WTC11 (cell line): ENCODE results near the gene QRICH2. TPM values are rescaled to one million over a fixed set of nuclear protein-coding genes. Genes with fewer than 3 reads are reported as not detected.

Experiments
- ATAC-seq: fragments of 200-7000 bp; cut with Tn5 transposase; 2 replicates; pipeline ENCODE4 v1.10.0; 2021; ENCODE audit warnings: mild to moderate bottlenecking, moderate library complexity
- CTCF ChIA-PET: fragments of 300-600 bp; sonication (Branson Sonifier 250); formaldehyde crosslinking; loops from one replicate; lab custom pipeline; 2021; ENCODE audit warnings: antibody characterized with exemption; lab: Charles Lee
- POLR2A ChIA-PET: fragments of 350-600 bp; sonication (Branson Sonifier 250); formaldehyde crosslinking; loops from one replicate; lab custom pipeline; 2021; ENCODE audit warnings: antibody characterized with exemption; lab: Charles Lee
- DNase-seq: peaks from one replicate; pipeline ENCODE4 v3.0.0; 2021; ENCODE audit warnings: low spot score
- H3K27ac Mint-ChIP-seq: 2 replicates; pipeline ENCODE4 v1.8.0; 2021; ENCODE audit warnings: mixed read lengths
- H3K27me3 Mint-ChIP-seq: 2 replicates; pipeline ENCODE4 v1.8.0; 2021; ENCODE audit warnings: low read depth, mild to moderate bottlenecking, moderate library complexity, mixed read lengths
- H3K36me3 Mint-ChIP-seq: 2 replicates; pipeline ENCODE4 v1.8.0; 2021; ENCODE audit warnings: mixed read lengths
- H3K4me1 Mint-ChIP-seq: 2 replicates; pipeline ENCODE4 v1.8.0; 2022; ENCODE audit warnings: mixed read lengths
- H3K4me3 Mint-ChIP-seq: 2 replicates; pipeline ENCODE4 v1.8.0; 2021; ENCODE audit warnings: mild to moderate bottlenecking, moderate library complexity, mixed read lengths
- H3K9me3 Mint-ChIP-seq: 2 replicates; pipeline ENCODE4 v1.8.0; 2021; ENCODE audit warnings: mixed read lengths
- GABPB1 ChIP-seq: sonication (generic); formaldehyde crosslinking; IDR thresholded peaks from 2 replicates; pipeline ENCODE4 v1.8.1; 2023; ENCODE audit warnings: mild to moderate bottlenecking, missing genetic modification reagents
- NR2C2 ChIP-seq: sonication (generic); formaldehyde crosslinking; IDR thresholded peaks from 2 replicates; pipeline ENCODE4 v1.8.0; 2022; ENCODE audit warnings: mild to moderate bottlenecking, missing genetic modification reagents
- RELA ChIP-seq: sonication (generic); formaldehyde crosslinking; IDR thresholded peaks from 2 replicates; pipeline ENCODE4 v1.8.1; 2022; ENCODE audit warnings: missing genetic modification reagents, mild to moderate bottlenecking, borderline replicate concordance
- TEAD1 ChIP-seq: sonication (generic); formaldehyde crosslinking; IDR thresholded peaks from 2 replicates; pipeline ENCODE4 v1.8.0; 2022; ENCODE audit warnings: mild to moderate bottlenecking, missing genetic modification reagents
- TEAD4 ChIP-seq: sonication (generic); formaldehyde crosslinking; IDR thresholded peaks from 2 replicates; pipeline ENCODE4 v1.8.0; 2022; ENCODE audit warnings: mild to moderate bottlenecking, missing genetic modification reagents
- TP53 ChIP-seq: sonication (generic); formaldehyde crosslinking; IDR thresholded peaks from 2 replicates; pipeline ENCODE4 v1.8.1; 2023; ENCODE audit warnings: mild to moderate bottlenecking, missing genetic modification reagents
- ZNF671 ChIP-seq: fragments of 250-450 bp; sonication (Bioruptor Pico); IDR thresholded peaks from 2 replicates; pipeline ENCODE4 v1.8.0; 2021; ENCODE audit warnings: mild to moderate bottlenecking
- total RNA-seq: library from RNA; stranded (reverse); gene quantifications from 3 replicates; pipeline ENCODE4 v1.2.3, GENCODE V29; 2021
- TF ChIP-seq, protein P1 (sequence below): fragments of 250-450 bp; sonication (Bioruptor Pico); IDR thresholded peaks from 2 replicates; pipeline ENCODE4 v1.8.0; 2021; ENCODE audit warnings: mild to moderate bottlenecking
- TF ChIP-seq, protein P2 (sequence below): sonication (generic); formaldehyde crosslinking; conservative IDR thresholded peaks from 2 replicates; pipeline ENCODE4 v1.8.1; 2023; ENCODE audit warnings: mild to moderate bottlenecking, low read depth, missing genetic modification reagents, moderate library complexity
- TF ChIP-seq, protein P3 (sequence below): fragments of 250-450 bp; sonication (Bioruptor Pico); IDR thresholded peaks from 2 replicates; pipeline ENCODE4 v1.9.0; 2021; ENCODE audit warnings: mild to moderate bottlenecking

The QRICH2 gene
- total RNA-seq, 1 experiment from 2014 or later = 1.5 TPM

DNA sequence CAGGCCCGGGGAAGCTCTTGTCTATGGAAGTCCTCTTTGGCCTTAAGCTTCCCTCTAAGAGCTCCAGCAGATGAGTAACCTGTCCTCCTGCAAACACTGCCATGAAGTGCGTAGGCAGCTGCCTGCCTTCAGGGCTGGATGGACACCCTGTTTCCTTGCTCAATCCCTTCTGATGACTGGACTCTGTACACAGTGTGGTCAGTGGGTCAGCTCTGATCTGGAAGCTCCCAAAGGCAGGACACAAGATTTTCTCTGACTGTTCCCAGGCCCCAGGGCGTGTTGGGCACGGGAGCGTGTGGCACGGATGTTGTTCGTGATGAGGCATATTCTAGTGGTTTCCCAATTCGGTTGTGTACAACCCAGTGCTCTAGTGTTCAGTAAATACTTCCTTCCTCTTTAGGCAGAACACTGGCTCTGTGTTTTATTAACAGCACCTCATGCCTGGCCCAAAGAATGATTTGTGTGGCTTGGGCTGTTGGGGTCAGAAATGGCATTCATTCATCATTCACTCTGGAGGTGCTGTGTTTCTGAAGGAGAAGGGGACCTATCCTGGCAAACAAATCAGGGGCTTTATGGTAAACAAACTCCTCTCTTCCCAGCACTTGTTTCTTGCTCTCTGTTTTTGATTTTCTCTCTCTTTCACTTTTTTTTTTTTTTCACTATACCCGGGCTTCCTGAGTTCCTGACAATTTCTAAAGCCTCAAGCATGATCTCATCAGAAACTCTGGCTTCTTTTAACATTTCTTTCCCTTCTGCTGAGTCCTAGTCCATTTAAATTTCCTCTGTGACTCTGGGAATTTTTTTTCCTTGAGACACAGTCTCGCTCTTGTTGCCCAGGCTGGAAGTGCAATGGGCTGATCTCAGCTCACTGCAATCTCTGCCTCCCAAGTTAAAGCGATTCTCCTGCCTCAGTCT, 55.8 kb downstream of the QRICH2 start:
- ATAC-seq (no peak), DNase-seq (no peak)
- Mint-ChIP-seq H3K4me3 (no peak overlapping the region), H3K27me3 (no peaks in the 10 kb centered on the region), H3K27ac (no peak overlapping the region), H3K36me3 (no peaks in the 10 kb centered on the region), H3K9me3 (peaks cover 5% of the 10 kb centered on the region), H3K4me1 (peaks cover 4% of the 10 kb centered on the region; the same call in 1 of the 2 replicates)
- TF ChIP-seq, protein P1, sequence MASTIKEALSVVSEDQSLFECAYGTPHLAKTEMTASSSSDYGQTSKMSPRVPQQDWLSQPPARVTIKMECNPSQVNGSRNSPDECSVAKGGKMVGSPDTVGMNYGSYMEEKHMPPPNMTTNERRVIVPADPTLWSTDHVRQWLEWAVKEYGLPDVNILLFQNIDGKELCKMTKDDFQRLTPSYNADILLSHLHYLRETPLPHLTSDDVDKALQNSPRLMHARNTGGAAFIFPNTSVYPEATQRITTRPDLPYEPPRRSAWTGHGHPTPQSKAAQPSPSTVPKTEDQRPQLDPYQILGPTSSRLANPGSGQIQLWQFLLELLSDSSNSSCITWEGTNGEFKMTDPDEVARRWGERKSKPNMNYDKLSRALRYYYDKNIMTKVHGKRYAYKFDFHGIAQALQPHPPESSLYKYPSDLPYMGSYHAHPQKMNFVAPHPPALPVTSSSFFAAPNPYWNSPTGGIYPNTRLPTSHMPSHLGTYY = no peak
- TF ChIP-seq, protein P2, sequence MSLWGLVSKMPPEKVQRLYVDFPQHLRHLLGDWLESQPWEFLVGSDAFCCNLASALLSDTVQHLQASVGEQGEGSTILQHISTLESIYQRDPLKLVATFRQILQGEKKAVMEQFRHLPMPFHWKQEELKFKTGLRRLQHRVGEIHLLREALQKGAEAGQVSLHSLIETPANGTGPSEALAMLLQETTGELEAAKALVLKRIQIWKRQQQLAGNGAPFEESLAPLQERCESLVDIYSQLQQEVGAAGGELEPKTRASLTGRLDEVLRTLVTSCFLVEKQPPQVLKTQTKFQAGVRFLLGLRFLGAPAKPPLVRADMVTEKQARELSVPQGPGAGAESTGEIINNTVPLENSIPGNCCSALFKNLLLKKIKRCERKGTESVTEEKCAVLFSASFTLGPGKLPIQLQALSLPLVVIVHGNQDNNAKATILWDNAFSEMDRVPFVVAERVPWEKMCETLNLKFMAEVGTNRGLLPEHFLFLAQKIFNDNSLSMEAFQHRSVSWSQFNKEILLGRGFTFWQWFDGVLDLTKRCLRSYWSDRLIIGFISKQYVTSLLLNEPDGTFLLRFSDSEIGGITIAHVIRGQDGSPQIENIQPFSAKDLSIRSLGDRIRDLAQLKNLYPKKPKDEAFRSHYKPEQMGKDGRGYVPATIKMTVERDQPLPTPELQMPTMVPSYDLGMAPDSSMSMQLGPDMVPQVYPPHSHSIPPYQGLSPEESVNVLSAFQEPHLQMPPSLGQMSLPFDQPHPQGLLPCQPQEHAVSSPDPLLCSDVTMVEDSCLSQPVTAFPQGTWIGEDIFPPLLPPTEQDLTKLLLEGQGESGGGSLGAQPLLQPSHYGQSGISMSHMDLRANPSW (CRISPR knock-in tag) = no peak
- TF ChIP-seq GABPB1 (CRISPR knock-in tag) = peak; percentile 84
- CTCF ChIA-PET = interaction anchor here (0.7 to 2.0 kb wide), 2 partner anchors 28 to 71 kb away, joined by 3 to 14 read pairs; no protein-coding TSS in a partner anchor
- POLR2A ChIA-PET = no interaction called here

DNA sequence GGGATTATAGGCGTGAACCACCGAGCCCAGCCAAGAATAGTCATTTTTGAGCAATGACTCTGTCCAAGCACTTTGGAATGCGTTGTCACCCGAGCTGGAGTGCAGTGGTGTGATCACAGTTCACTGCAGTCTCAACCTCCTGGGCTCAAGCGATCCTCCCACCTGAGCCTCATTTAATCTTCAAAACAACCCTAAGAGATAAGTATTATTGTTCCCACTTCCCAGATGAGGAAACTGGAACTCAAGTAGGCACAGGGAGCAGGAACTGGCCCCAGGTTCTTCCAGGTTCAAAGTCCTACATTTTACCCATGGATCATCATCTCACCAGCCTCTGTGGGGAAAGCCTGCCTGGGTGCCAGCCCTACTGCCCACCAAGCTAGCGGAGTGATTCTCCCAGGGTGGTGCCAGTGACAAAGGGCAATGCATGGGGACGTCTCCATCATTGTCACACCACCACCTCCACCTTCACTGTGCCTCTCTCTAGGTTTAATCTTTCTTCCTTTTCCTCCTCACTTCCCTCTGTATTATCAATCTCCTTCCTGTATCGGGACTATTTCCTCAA, 56.5 kb downstream of the QRICH2 start:
- Mint-ChIP-seq H3K36me3 (no peaks in the 10 kb centered on the region), H3K27me3 (no peaks in the 10 kb centered on the region), H3K9me3 (peaks cover under 1% of the 10 kb centered on the region), H3K4me3 (no peak overlapping the region), H3K4me1 (peaks cover 4% of the 10 kb centered on the region), H3K27ac (no peak overlapping the region)
- no peak for ATAC-seq
- CTCF ChIA-PET = interaction anchor here (0.7 to 2.0 kb wide), 2 partner anchors 28 to 70 kb away, joined by 3 to 14 read pairs; no protein-coding TSS in a partner anchor
- DNase-seq = no peak
- no peak for TF ChIP-seq RELA (CRISPR knock-in tag)
- no peak for TF ChIP-seq TP53 (CRISPR knock-in tag)
- TF ChIP-seq ZNF671 (CRISPR knock-in tag) = no peak
- no peak for TF ChIP-seq TEAD1
- TF ChIP-seq, protein P3, sequence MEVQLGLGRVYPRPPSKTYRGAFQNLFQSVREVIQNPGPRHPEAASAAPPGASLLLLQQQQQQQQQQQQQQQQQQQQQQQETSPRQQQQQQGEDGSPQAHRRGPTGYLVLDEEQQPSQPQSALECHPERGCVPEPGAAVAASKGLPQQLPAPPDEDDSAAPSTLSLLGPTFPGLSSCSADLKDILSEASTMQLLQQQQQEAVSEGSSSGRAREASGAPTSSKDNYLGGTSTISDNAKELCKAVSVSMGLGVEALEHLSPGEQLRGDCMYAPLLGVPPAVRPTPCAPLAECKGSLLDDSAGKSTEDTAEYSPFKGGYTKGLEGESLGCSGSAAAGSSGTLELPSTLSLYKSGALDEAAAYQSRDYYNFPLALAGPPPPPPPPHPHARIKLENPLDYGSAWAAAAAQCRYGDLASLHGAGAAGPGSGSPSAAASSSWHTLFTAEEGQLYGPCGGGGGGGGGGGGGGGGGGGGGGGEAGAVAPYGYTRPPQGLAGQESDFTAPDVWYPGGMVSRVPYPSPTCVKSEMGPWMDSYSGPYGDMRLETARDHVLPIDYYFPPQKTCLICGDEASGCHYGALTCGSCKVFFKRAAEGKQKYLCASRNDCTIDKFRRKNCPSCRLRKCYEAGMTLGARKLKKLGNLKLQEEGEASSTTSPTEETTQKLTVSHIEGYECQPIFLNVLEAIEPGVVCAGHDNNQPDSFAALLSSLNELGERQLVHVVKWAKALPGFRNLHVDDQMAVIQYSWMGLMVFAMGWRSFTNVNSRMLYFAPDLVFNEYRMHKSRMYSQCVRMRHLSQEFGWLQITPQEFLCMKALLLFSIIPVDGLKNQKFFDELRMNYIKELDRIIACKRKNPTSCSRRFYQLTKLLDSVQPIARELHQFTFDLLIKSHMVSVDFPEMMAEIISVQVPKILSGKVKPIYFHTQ (CRISPR knock-in tag) = no peak
- no peak for TF ChIP-seq NR2C2
- POLR2A ChIA-PET = no interaction called here

DNA sequence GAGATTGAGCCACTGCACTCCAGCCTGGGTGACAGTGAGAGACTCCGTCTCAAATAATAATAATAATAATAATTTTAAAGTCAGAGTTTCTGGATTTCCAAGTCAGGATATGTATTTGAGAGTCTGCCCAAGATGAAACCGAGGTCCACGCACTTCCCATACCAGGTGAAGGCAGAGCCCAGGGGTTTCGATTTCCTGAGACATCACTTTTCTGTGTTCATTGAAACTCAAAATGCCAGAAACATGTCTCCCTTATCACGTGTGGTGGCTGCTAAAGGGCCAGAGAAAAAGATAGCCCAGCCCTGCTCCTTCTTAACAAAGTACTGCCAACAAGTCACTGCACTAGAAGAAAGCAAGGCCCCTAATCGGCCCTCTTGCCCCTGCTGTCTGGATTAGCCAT, 57.9 kb downstream of the QRICH2 start:
- no peaks in the 10 kb centered on the region for H3K27me3 Mint-ChIP-seq
- H3K9me3 Mint-ChIP-seq = no peaks in the 10 kb centered on the region
- no peaks in the 10 kb centered on the region for H3K36me3 Mint-ChIP-seq
- POLR2A ChIA-PET = no interaction called here
- CTCF ChIA-PET = interaction anchor here (1.0 kb wide), 1 partner anchor 30 kb away, joined by 3 read pairs; no protein-coding TSS in a partner anchor
- H3K4me3 Mint-ChIP-seq = no peak overlapping the region
- DNase-seq (no peak), ATAC-seq (no peak)
- no peak overlapping the region for H3K27ac Mint-ChIP-seq
- peaks cover 3% of the 10 kb centered on the region for H3K4me1 Mint-ChIP-seq
- TF ChIP-seq TEAD4 = no peak
- TF ChIP-seq, all 79 proteins: peak for 0
